ENCODE results near the gene TOX3. TPM values are rescaled to one million over a fixed set of nuclear protein-coding genes. Genes with fewer than 3 reads are reported as not detected.

Gene TOX3
- total RNA-seq, 1 experiment from 2014 or later: 20.2 TPM

GRCh38 chr16:52488837-52489289 lies 58.1 kb downstream of the TOX3 start:
- no peak overlapping the region for H3K56ac ChIP-seq (ENCODE audit: insufficient read length, low read depth, low read length)
- H3K4ac ChIP-seq (ENCODE audit: low read depth, low read length): no peak overlapping the region
- H3K9ac ChIP-seq (ENCODE audit: extremely low read depth, insufficient read length, low read length): no peak overlapping the region
- H3K23me2 ChIP-seq (ENCODE audit: insufficient read length, low read depth, low read length, poor library complexity, severe bottlenecking): no peaks in the 10 kb centered on the region
- Mint-ChIP-seq H3K27me3 (ENCODE audit: low read depth) (no peaks in the 10 kb centered on the region), H3K4me1 (peaks cover 2 to 13% of the 10 kb centered on the region in 2 experiments; a peak in 3 of 4 replicates), H3K9me3 (no peaks in the 10 kb centered on the region), H3K36me3 (ENCODE audit: insufficient read depth in 1 of 3, low read depth in 3 of 3) (peaks cover 6 to 23% (median 16%) of the 10 kb centered on the region in 3 experiments; a peak in 6 of 7 replicates), H3K27ac (no peak overlapping the region), H3K4me3 (no peak overlapping the region)
- H3K14ac ChIP-seq (ENCODE audit: insufficient read depth, low read length): no peak overlapping the region
- H2AK5ac ChIP-seq (ENCODE audit: insufficient read length, low read length): no peak overlapping the region
- TF ChIP-seq CTCF (conservative IDR thresholded peaks at IDR 0.05): no peak
- no peak overlapping the region for H3K23ac ChIP-seq (ENCODE audit: insufficient read length, low read depth, low read length)
- no peak overlapping the region for H2BK15ac ChIP-seq (ENCODE audit: low read depth, low read length)
- H4K20me1 ChIP-seq (ENCODE audit: control insufficient read depth, insufficient read depth, insufficient read length): no peaks in the 10 kb centered on the region
- no peak overlapping the region for H2AFZ ChIP-seq (ENCODE audit: low read length)
- H2BK5ac ChIP-seq (ENCODE audit: insufficient read length, low read length): no peak overlapping the region
- no peak overlapping the region for H3T11ph ChIP-seq (ENCODE audit: low read length)
- no peaks in the 10 kb centered on the region for H3K79me1 ChIP-seq (ENCODE audit: insufficient read depth, low read depth, low read length, poor library complexity, severe bottlenecking)
- H4K91ac ChIP-seq (ENCODE audit: insufficient read length, low read depth, low read length): no peak overlapping the region
- H3K79me2 ChIP-seq (ENCODE audit: insufficient read depth, low read length): no peaks in the 10 kb centered on the region; the same call in 1 of the 2 replicates
- H3K18ac ChIP-seq (ENCODE audit: insufficient read length, low read depth, low read length): no peak overlapping the region
- H2BK120ac ChIP-seq (ENCODE audit: low read depth, low read length, poor library complexity, severe bottlenecking): no peak overlapping the region
- no peak overlapping the region for H3K27ac ChIP-seq (ENCODE audit: insufficient read length, low read depth, low read length)
- H3K4me1 ChIP-seq (ENCODE audit: insufficient read depth, low read length): no peaks in the 10 kb centered on the region
- H2BK12ac ChIP-seq (ENCODE audit: insufficient read length, low read depth, low read length): no peak overlapping the region
- H2BK20ac ChIP-seq (ENCODE audit: low read depth, low read length, poor library complexity, severe bottlenecking): no peak overlapping the region
- no peak overlapping the region for H3K4me2 ChIP-seq (ENCODE audit: insufficient read depth, insufficient read length, low read length)
- DNase-seq: no peak
- H4K8ac ChIP-seq (replicated peaks; ENCODE audit: insufficient read length, low read depth, low read length): no peak overlapping the region
- H4K5ac ChIP-seq (ENCODE audit: insufficient read length, low read depth, low read length): no peak overlapping the region
- H3K27me3 ChIP-seq (ENCODE audit: insufficient read depth, low read length): no peaks in the 10 kb centered on the region
- H3K9me3 ChIP-seq (ENCODE audit: control insufficient read depth, low read depth, low read length): no peaks in the 10 kb centered on the region

Data from H9 (cell line).